GM23338 (cell line): ENCODE data around the gene RUNX1. TPM values are rescaled to one million over a fixed set of nuclear protein-coding genes. Genes with fewer than 3 reads are reported as not detected.

Experiments used
- ATAC-seq: fragments of 200-7000 bp; cut with Tn5 transposase; 3 replicates; pipeline ENCODE4 v1.9.1; 2020
- DNase-seq: peaks from one replicate; pipeline ENCODE4 v3.0.0-alpha.2; 2015; ENCODE audit warnings: low spot score
- H2AFZ ChIP-seq: fragments of 200-600 bp; sonication (generic); 2 replicates; pipeline ENCODE4 v1.8.0; 2016; ENCODE audit warnings: antibody characterized with exemption, mild to moderate bottlenecking, moderate library complexity
- H3F3A ChIP-seq: fragments of 200-600 bp; sonication (generic); replicated peaks from 2 replicates; pipeline ENCODE4 v1.8.0; 2017; ENCODE audit warnings: antibody characterized with exemption, mixed run types, low read depth
- H3K27ac ChIP-seq: fragments of 200-600 bp; sonication (generic); 2 replicates; pipeline ENCODE4 v1.6.1; 2016; ENCODE audit warnings: low read depth
- H3K27me3 ChIP-seq: fragments of 200-600 bp; sonication (generic); 2 replicates; pipeline ENCODE4 v1.8.0; 2016; ENCODE audit warnings: mild to moderate bottlenecking, mixed run types, moderate library complexity; ENCODE audit not compliant: insufficient read depth
- H3K36me3 ChIP-seq: fragments of 200-600 bp; sonication (generic); 2 replicates; pipeline ENCODE4 v1.8.0; 2016; ENCODE audit warnings: mild to moderate bottlenecking; ENCODE audit not compliant: insufficient read depth
- H3K4me1 ChIP-seq: fragments of 200-600 bp; sonication (generic); 2 replicates; pipeline ENCODE4 v1.8.0; 2016; ENCODE audit warnings: mild to moderate bottlenecking, moderate library complexity; ENCODE audit not compliant: insufficient read depth
- H3K4me2 ChIP-seq: fragments of 200-600 bp; sonication (generic); 2 replicates; pipeline ENCODE4 v1.7.1; 2017; ENCODE audit warnings: mixed run types
- H3K4me3 ChIP-seq: fragments of 200-600 bp; sonication (generic); 2 replicates; pipeline ENCODE4 v1.6.1; 2016; ENCODE audit warnings: mixed run types
- H3K79me2 ChIP-seq: fragments of 200-600 bp; sonication (generic); replicated peaks from 2 replicates; pipeline ENCODE4 v1.8.0; 2017; ENCODE audit warnings: mild to moderate bottlenecking; ENCODE audit not compliant: insufficient read depth
- H3K9me2 ChIP-seq: fragments of 200-600 bp; sonication (generic); 2 replicates; pipeline ENCODE4 v1.8.0; 2017; ENCODE audit not compliant: insufficient read depth
- H4K20me1 ChIP-seq: fragments of 200-600 bp; sonication (generic); replicated peaks from 2 replicates; pipeline ENCODE4 v1.8.0; 2017; ENCODE audit warnings: mild to moderate bottlenecking; ENCODE audit not compliant: insufficient read depth
- H3K27ac Mint-ChIP-seq: 2 replicates; pipeline ENCODE4 v1.8.0; 2020; ENCODE audit warnings: inconsistent platforms, mild to moderate bottlenecking, moderate library complexity, mixed read lengths
- H3K27me3 Mint-ChIP-seq: 3 replicates; pipeline ENCODE4 v1.8.0; 2022; ENCODE audit warnings: low read depth, mild to moderate bottlenecking, moderate library complexity, mixed read lengths, inconsistent platforms; ENCODE audit not compliant: insufficient read depth, poor library complexity
- H3K36me3 Mint-ChIP-seq: 3 replicates; pipeline ENCODE4 v1.8.0; 2021; ENCODE audit warnings: low read depth, mild to moderate bottlenecking, inconsistent platforms, moderate library complexity, mixed read lengths
- H3K4me1 Mint-ChIP-seq: 3 replicates; pipeline ENCODE4 v1.8.0; 2020; ENCODE audit warnings: mild to moderate bottlenecking, inconsistent platforms, mixed read lengths
- H3K4me3 Mint-ChIP-seq: 3 replicates; pipeline ENCODE4 v1.8.0; 2021; ENCODE audit warnings: moderate library complexity, mild to moderate bottlenecking, inconsistent platforms, mixed read lengths
- H3K9me3 Mint-ChIP-seq: 3 replicates; pipeline ENCODE4 v1.8.0; 2020; ENCODE audit warnings: moderate library complexity, mild to moderate bottlenecking, inconsistent platforms, mixed read lengths
- CREB1 ChIP-seq: fragments of 250-450 bp; sonication (Bioruptor Pico); IDR thresholded peaks from 2 replicates; pipeline ENCODE4 v1.5.0; 2020; ENCODE audit warnings: low read depth, mild to moderate bottlenecking, moderate library complexity
- EZH2 ChIP-seq: fragments of 200-600 bp; sonication (generic); IDR thresholded peaks from one replicate; pipeline ENCODE4 v1.8.0; 2017; ENCODE audit warnings: antibody characterized with exemption, mild to moderate bottlenecking, low read depth; ENCODE audit not compliant: unreplicated experiment
- EZH2phosphoT487 ChIP-seq: fragments of 200-600 bp; sonication (generic); IDR thresholded peaks from one replicate; pipeline ENCODE4 v1.8.1; 2018; ENCODE audit warnings: antibody characterized with exemption; ENCODE audit not compliant: unreplicated experiment
- JUNB ChIP-seq: IDR thresholded peaks from one replicate; pipeline ENCODE4 v1.6.1; 2016; ENCODE audit warnings: antibody characterized with exemption; ENCODE audit not compliant: unreplicated experiment
- NANOG ChIP-seq: IDR thresholded peaks from 2 replicates; pipeline ENCODE4 v1.6.1; 2016; ENCODE audit warnings: antibody characterized with exemption, borderline replicate concordance
- POLR2AphosphoS5 ChIP-seq: IDR thresholded peaks from 2 replicates; pipeline ENCODE4 v1.6.1; 2016; ENCODE audit warnings: antibody characterized with exemption, low read depth
- STAT1 ChIP-seq: IDR thresholded peaks from one replicate; pipeline ENCODE4 v1.6.1; 2016; ENCODE audit warnings: antibody characterized with exemption; ENCODE audit not compliant: unreplicated experiment
- ZNF114 ChIP-seq: fragments of 250-450 bp; sonication (Bioruptor Pico); IDR thresholded peaks from 2 replicates; pipeline ENCODE4 v1.5.0; 2020; ENCODE audit warnings: mild to moderate bottlenecking, moderate library complexity
- ZNF331 ChIP-seq: fragments of 250-450 bp; sonication (Bioruptor Pico); IDR thresholded peaks from 2 replicates; pipeline ENCODE4 v1.5.0; 2020; ENCODE audit warnings: low read depth, mild to moderate bottlenecking, moderate library complexity
- polyA plus RNA-seq: library from polyadenylated mRNA; unstranded; fragments of >200 nt; fragmentation: Nextera tagmentation; extraction: Ambion mirVana; gene quantifications from 2 replicates; pipeline ENCODE4 v1.2.1, GENCODE V29; 2016
- total RNA-seq: library from RNA; depleted of rRNA; stranded (reverse); fragments of >200 nt; shearing (Covaris generic); gene quantifications from 2 replicates; pipeline ENCODE4 v1.2.3, GENCODE V29; 2014
- TF ChIP-seq, protein P1 (sequence below): fragments of 250-450 bp; sonication (Bioruptor Pico); IDR thresholded peaks from 2 replicates; pipeline ENCODE4 v1.5.0; 2020; ENCODE audit warnings: mild to moderate bottlenecking, moderate library complexity
- TF ChIP-seq, protein P2 (sequence below), 2 experiments: fragments of 200-600 bp in 1 of 2; sonication (generic) in 1 of 2; conservative IDR thresholded peaks; 2 replicates each; pipeline versions ENCODE4 v1.5.1 to v1.6.1; 2016 to 2017; ENCODE audit warnings: antibody characterized with exemption in 2 of 2, low read depth in 2 of 2, mild to moderate bottlenecking in 2 of 2, moderate library complexity in 1 of 2
- TF ChIP-seq, protein P3 (sequence below): IDR thresholded peaks from 2 replicates; pipeline ENCODE4 v1.6.1; 2016; ENCODE audit warnings: antibody characterized with exemption
- TF ChIP-seq, protein P4 (sequence below): IDR thresholded peaks from one replicate; pipeline ENCODE4 v1.6.1; 2018; ENCODE audit warnings: antibody characterized with exemption; ENCODE audit not compliant: unreplicated experiment

The RUNX1 gene
- total and polyA plus RNA-seq, 2 experiments from 2014 or later = 0.29 to 1.1 TPM

DNA sequence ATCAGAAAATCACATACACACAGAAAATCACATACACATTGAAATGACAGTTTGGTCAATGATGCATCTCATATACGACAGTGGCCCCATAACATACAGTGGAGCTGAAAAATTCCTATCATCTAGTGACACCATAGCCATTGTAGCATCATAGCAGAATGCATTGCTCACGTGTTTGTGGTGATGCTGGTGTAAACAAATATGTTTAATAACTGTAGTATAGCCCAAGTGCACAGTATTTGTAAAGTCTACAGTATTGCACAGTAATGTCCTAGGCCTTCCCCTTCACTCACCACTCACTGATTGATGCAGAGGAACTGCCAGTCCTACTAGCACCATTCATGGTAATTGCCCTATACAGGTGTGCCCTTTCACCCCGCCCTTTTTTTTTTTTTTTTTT, 30.1 kb upstream of the RUNX1 start (continued):
- TF ChIP-seq ZNF114 (no peak), EZH2phosphoT487 (no peak)

DNA sequence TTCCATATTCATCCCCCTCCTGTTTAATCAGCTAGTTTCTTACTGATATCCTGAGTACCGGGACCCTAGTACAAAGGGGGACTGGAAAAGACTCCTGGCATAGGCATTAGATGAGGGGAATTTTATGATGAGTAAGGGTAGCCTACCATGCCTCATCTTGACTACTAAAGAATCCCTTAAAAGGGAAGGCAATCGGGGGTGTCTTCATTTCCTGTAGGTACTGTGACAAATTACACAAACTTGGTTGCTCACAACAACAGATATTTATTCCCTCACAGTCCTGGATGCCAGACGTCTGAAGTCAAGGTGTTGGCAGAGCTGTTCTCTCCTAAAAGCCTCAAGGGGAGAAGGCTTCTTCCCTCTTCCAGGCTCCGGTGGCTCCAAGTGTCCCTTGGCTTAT, 28.9 kb upstream of the RUNX1 start:
- H3K9me2 ChIP-seq = no peaks in the 10 kb centered on the region; the same call in 1 of the 2 replicates
- no peak overlapping the region for H3K4me3 Mint-ChIP-seq
- no peak overlapping the region for H3K4me3 ChIP-seq
- no peak overlapping the region for H3K27ac Mint-ChIP-seq
- H3K4me2 ChIP-seq = no peak overlapping the region
- H3K36me3 ChIP-seq = no peaks in the 10 kb centered on the region
- DNase-seq (no peak), ATAC-seq (no peak)
- H3K79me2 ChIP-seq = no peaks in the 10 kb centered on the region
- no peak for TF ChIP-seq EZH2
- TF ChIP-seq CREB1 (CRISPR knock-in tag) = no peak
- TF ChIP-seq POLR2AphosphoS5 = no peak
- TF ChIP-seq EZH2phosphoT487 = no peak
- TF ChIP-seq NANOG = no peak
- no peak for TF ChIP-seq ZNF114
- TF ChIP-seq STAT1 = no peak
- TF ChIP-seq, protein P1, sequence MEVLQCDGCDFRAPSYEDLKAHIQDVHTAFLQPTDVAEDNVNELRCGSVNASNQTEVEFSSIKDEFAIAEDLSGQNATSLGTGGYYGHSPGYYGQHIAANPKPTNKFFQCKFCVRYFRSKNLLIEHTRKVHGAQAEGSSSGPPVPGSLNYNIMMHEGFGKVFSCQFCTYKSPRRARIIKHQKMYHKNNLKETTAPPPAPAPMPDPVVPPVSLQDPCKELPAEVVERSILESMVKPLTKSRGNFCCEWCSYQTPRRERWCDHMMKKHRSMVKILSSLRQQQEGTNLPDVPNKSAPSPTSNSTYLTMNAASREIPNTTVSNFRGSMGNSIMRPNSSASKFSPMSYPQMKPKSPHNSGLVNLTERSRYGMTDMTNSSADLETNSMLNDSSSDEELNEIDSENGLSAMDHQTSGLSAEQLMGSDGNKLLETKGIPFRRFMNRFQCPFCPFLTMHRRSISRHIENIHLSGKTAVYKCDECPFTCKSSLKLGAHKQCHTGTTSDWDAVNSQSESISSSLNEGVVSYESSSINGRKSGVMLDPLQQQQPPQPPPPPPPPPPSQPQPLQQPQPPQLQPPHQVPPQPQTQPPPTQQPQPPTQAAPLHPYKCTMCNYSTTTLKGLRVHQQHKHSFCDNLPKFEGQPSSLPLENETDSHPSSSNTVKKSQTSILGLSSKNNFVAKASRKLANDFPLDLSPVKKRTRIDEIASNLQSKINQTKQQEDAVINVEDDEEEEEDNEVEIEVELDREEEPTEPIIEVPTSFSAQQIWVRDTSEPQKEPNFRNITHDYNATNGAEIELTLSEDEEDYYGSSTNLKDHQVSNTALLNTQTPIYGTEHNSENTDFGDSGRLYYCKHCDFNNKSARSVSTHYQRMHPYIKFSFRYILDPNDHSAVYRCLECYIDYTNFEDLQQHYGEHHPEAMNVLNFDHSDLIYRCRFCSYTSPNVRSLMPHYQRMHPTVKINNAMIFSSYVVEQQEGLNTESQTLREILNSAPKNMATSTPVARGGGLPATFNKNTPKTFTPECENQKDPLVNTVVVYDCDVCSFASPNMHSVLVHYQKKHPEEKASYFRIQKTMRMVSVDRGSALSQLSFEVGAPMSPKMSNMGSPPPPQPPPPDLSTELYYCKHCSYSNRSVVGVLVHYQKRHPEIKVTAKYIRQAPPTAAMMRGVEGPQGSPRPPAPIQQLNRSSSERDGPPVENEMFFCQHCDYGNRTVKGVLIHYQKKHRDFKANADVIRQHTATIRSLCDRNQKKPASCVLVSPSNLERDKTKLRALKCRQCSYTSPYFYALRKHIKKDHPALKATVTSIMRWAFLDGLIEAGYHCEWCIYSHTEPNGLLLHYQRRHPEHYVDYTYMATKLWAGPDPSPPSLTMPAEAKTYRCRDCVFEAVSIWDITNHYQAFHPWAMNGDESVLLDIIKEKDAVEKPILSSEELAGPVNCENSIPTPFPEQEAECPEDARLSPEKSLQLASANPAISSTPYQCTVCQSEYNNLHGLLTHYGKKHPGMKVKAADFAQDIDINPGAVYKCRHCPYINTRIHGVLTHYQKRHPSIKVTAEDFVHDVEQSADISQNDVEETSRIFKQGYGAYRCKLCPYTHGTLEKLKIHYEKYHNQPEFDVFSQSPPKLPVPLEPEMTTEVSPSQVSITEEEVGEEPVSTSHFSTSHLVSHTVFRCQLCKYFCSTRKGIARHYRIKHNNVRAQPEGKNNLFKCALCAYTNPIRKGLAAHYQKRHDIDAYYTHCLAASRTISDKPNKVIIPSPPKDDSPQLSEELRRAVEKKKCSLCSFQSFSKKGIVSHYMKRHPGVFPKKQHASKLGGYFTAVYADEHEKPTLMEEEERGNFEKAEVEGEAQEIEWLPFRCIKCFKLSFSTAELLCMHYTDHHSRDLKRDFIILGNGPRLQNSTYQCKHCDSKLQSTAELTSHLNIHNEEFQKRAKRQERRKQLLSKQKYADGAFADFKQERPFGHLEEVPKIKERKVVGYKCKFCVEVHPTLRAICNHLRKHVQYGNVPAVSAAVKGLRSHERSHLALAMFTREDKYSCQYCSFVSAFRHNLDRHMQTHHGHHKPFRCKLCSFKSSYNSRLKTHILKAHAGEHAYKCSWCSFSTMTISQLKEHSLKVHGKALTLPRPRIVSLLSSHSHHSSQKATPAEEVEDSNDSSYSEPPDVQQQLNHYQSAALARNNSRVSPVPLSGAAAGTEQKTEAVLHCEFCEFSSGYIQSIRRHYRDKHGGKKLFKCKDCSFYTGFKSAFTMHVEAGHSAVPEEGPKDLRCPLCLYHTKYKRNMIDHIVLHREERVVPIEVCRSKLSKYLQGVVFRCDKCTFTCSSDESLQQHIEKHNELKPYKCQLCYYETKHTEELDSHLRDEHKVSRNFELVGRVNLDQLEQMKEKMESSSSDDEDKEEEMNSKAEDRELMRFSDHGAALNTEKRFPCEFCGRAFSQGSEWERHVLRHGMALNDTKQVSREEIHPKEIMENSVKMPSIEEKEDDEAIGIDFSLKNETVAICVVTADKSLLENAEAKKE (CRISPR knock-in tag) = no peak
- no peak for TF ChIP-seq ZNF331 (CRISPR knock-in tag)
- TF ChIP-seq, protein P2, sequence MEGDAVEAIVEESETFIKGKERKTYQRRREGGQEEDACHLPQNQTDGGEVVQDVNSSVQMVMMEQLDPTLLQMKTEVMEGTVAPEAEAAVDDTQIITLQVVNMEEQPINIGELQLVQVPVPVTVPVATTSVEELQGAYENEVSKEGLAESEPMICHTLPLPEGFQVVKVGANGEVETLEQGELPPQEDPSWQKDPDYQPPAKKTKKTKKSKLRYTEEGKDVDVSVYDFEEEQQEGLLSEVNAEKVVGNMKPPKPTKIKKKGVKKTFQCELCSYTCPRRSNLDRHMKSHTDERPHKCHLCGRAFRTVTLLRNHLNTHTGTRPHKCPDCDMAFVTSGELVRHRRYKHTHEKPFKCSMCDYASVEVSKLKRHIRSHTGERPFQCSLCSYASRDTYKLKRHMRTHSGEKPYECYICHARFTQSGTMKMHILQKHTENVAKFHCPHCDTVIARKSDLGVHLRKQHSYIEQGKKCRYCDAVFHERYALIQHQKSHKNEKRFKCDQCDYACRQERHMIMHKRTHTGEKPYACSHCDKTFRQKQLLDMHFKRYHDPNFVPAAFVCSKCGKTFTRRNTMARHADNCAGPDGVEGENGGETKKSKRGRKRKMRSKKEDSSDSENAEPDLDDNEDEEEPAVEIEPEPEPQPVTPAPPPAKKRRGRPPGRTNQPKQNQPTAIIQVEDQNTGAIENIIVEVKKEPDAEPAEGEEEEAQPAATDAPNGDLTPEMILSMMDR (conservative IDR thresholded peaks at IDR 0.05; ENCODE audit: low read depth in 2 of 2) = no peak
- TF ChIP-seq, protein P3, sequence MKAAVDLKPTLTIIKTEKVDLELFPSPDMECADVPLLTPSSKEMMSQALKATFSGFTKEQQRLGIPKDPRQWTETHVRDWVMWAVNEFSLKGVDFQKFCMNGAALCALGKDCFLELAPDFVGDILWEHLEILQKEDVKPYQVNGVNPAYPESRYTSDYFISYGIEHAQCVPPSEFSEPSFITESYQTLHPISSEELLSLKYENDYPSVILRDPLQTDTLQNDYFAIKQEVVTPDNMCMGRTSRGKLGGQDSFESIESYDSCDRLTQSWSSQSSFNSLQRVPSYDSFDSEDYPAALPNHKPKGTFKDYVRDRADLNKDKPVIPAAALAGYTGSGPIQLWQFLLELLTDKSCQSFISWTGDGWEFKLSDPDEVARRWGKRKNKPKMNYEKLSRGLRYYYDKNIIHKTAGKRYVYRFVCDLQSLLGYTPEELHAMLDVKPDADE = no peak
- TF ChIP-seq, protein P4, sequence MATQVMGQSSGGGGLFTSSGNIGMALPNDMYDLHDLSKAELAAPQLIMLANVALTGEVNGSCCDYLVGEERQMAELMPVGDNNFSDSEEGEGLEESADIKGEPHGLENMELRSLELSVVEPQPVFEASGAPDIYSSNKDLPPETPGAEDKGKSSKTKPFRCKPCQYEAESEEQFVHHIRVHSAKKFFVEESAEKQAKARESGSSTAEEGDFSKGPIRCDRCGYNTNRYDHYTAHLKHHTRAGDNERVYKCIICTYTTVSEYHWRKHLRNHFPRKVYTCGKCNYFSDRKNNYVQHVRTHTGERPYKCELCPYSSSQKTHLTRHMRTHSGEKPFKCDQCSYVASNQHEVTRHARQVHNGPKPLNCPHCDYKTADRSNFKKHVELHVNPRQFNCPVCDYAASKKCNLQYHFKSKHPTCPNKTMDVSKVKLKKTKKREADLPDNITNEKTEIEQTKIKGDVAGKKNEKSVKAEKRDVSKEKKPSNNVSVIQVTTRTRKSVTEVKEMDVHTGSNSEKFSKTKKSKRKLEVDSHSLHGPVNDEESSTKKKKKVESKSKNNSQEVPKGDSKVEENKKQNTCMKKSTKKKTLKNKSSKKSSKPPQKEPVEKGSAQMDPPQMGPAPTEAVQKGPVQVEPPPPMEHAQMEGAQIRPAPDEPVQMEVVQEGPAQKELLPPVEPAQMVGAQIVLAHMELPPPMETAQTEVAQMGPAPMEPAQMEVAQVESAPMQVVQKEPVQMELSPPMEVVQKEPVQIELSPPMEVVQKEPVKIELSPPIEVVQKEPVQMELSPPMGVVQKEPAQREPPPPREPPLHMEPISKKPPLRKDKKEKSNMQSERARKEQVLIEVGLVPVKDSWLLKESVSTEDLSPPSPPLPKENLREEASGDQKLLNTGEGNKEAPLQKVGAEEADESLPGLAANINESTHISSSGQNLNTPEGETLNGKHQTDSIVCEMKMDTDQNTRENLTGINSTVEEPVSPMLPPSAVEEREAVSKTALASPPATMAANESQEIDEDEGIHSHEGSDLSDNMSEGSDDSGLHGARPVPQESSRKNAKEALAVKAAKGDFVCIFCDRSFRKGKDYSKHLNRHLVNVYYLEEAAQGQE = no peak
- TF ChIP-seq JUNB = no peak
- no peaks in the 10 kb centered on the region for H3K4me1 ChIP-seq
- H3K36me3 Mint-ChIP-seq = no peaks in the 10 kb centered on the region
- H3K4me1 Mint-ChIP-seq = no peaks in the 10 kb centered on the region
- H4K20me1 ChIP-seq = no peaks in the 10 kb centered on the region
- peaks cover 8% of the 10 kb centered on the region for H3K27me3 Mint-ChIP-seq
- H3K27ac ChIP-seq = no peak overlapping the region
- H2AFZ ChIP-seq = no peak overlapping the region
- no peaks in the 10 kb centered on the region for H3K27me3 ChIP-seq
- H3K9me3 Mint-ChIP-seq = peaks cover 2% of the 10 kb centered on the region; the same call in 2 of the 3 replicates
- H3F3A ChIP-seq = no peaks in the 10 kb centered on the region
